Psoas muscle (tissue), 8 donors: ENCODE data around the gene CARMIL1. TPM values are rescaled to one million over a fixed set of nuclear protein-coding genes. Genes with fewer than 3 reads are reported as not detected.

ENCODE experiments used
- ATAC-seq, 4 donors: fragments of 200-7000 bp; cut with Tn5 transposase; one replicate each; pipeline ENCODE4 v1.9.1; 2020; ENCODE audit warnings: moderate library complexity in 3 of 4, mild to moderate bottlenecking in 2 of 4
- DNase-seq, 2 donors: peaks; one replicate each; pipeline ENCODE4 v3.0.0-alpha.2; 2020
- H3K27ac ChIP-seq: fragments of 200-600 bp; one replicate; pipeline ENCODE4 v1.8.0; 2022
- H3K27me3 ChIP-seq, 3 donors: fragments of 200-600 bp in 1 of 3; one replicate each; pipeline versions ENCODE4 v1.6.1 to v1.8.0; 2013 to 2022; ENCODE audit warnings: low read length in 2 of 3, mild to moderate bottlenecking in 2 of 3, moderate library complexity in 1 of 3; ENCODE audit not compliant: insufficient read depth in 3 of 3
- H3K36me3 ChIP-seq, 2 donors: fragments of 200-600 bp in 1 of 2; one replicate each; pipeline versions ENCODE4 v1.6.1 to v1.8.0; 2013 to 2022; ENCODE audit warnings: low read depth in 1 of 2, mild to moderate bottlenecking in 1 of 2, moderate library complexity in 1 of 2; ENCODE audit not compliant: insufficient read depth in 1 of 2
- H3K4me1 ChIP-seq: fragments of 200-600 bp; one replicate; pipeline ENCODE4 v1.8.0; 2022
- H3K4me3 ChIP-seq: fragments of 200-600 bp; one replicate; pipeline ENCODE4 v1.8.0; 2022; ENCODE audit warnings: mild to moderate bottlenecking
- H3K9me3 ChIP-seq: fragments of 200-600 bp; one replicate; pipeline ENCODE4 v1.8.0; 2022
- WGBS, 3 donors: extraction: QIAGEN DNeasy Blood & Tissue Kit; methylation state at CpG; one replicate each; pipeline versions ENCODE4 v1.1.6 to v1.1.7; 2013; 5-methylcytosine and 5-hydroxymethylcytosine counted together
- intact Hi-C, 2 donors: fragments of 100-400 bp; cut with DNase I; formaldehyde crosslinking; loops; one replicate each; pipeline versions ENCODE4 v1.11.0 to v1.14.2; 2022
- polyA plus RNA-seq, 3 donors: library from polyadenylated mRNA; stranded (reverse); fragments of 200-250 nt; gene quantifications; one replicate each; pipeline ENCODE4 v1.2.3, GENCODE V29; 2013
- total RNA-seq, 4 donors: library from RNA; stranded (reverse); fragmentation: NEBNext Ultra II Directional in 2 of 4; extraction: Animal tissue kit (Norgen Biotek cat#: 25700) in 2 of 4; gene quantifications; one replicate each; pipeline versions ENCODE4 v1.2.1 to v1.2.4, GENCODE V29; 2021 to 2023
- TF ChIP-seq, protein P1 (sequence below): fragments of 200-600 bp; IDR thresholded peaks from one replicate; pipeline ENCODE4 v1.8.0; 2022; ENCODE audit warnings: antibody characterized with exemption
- donor health status: healthy with polysubstance abuse.
- donor health status: DM: no; HTN: no; CAD: no; lungs with moderate emphysema.
- donor health status: Bipolar disorder and iron deficiency.
- donor health status: healthy.
- donor health status: DM: yes; HTN: yes; CAD: no.
- donor health status: DM: no; HTN: no; CAD: no.
- donor health status: DM: no; HTN: no; CAD: no.
- donor health status: DM: yes; HTN: yes; CAD: no.

Gene CARMIL1
- total and polyA plus RNA-seq, 7 donors: 0.11 to 1.0 (median 0.76) TPM

GRCh38 chr6:25359891-25360290 lies 80.7 kb downstream of the CARMIL1 start:
- WGBS, 3 donors: 15 to 33% (median 18%) methylated on average over 2 of the region's 2 CpGs
- ATAC-seq (no peak), DNase-seq (no peak)

DNA sequence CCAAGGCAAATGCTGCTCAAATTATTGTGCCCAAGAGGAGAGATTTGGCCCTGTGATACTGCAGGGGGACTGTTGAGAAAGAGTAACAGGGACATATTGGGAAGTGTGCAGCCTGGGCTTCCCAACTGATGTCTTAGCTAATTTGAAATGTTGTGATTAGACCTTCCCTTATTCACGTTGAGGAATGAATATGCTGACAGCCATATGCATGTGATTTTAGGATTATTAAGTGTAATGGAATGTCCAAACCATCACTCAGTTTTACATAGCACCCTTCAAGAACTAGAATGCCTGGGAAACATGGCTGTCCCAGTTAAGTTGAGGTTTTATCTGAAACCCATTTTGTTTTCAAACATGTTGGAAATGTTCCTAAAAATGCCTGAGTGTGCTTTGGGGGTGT lies 81.4 kb downstream of the CARMIL1 start:
- no peak overlapping the region for H3K4me3 ChIP-seq
- H3K27me3 ChIP-seq: no peaks in the 10 kb centered on the region
- intact Hi-C loops: no loop called here
- no peak for DNase-seq
- TF ChIP-seq, protein P1, sequence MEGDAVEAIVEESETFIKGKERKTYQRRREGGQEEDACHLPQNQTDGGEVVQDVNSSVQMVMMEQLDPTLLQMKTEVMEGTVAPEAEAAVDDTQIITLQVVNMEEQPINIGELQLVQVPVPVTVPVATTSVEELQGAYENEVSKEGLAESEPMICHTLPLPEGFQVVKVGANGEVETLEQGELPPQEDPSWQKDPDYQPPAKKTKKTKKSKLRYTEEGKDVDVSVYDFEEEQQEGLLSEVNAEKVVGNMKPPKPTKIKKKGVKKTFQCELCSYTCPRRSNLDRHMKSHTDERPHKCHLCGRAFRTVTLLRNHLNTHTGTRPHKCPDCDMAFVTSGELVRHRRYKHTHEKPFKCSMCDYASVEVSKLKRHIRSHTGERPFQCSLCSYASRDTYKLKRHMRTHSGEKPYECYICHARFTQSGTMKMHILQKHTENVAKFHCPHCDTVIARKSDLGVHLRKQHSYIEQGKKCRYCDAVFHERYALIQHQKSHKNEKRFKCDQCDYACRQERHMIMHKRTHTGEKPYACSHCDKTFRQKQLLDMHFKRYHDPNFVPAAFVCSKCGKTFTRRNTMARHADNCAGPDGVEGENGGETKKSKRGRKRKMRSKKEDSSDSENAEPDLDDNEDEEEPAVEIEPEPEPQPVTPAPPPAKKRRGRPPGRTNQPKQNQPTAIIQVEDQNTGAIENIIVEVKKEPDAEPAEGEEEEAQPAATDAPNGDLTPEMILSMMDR: no peak
- WGBS, 3 donors: 17 to 41% (median 29%) methylated on average over 1 of the region's 1 CpG
- H3K4me1 ChIP-seq: no peaks in the 10 kb centered on the region
- ATAC-seq: no peak
- no peak overlapping the region for H3K27ac ChIP-seq
- H3K9me3 ChIP-seq: no peaks in the 10 kb centered on the region
- no peaks in the 10 kb centered on the region for H3K36me3 ChIP-seq

More at GRCh38 chr6:25359891-25360290, 80.7 kb downstream of the CARMIL1 start:
- H3K27ac ChIP-seq: no peak overlapping the region
- no peak overlapping the region for H3K4me3 ChIP-seq
- no peaks in the 10 kb centered on the region for H3K27me3 ChIP-seq
- H3K36me3 ChIP-seq: no peaks in the 10 kb centered on the region
- no peaks in the 10 kb centered on the region for H3K4me1 ChIP-seq
- TF ChIP-seq, protein P1: no peak
- no peaks in the 10 kb centered on the region for H3K9me3 ChIP-seq
- intact Hi-C loops: no loop called here

GRCh38 chr6:25363427-25363826 lies 84.3 kb downstream of the CARMIL1 start:
- Histone ChIP-seq H3K4me1 (no peaks in the 10 kb centered on the region), H3K27me3 (peaks cover 0 to 1% (median 0%) of the 10 kb centered on the region in 3 donors), H3K36me3 (no peaks in the 10 kb centered on the region), H3K4me3 (no peak overlapping the region), H3K27ac (no peak overlapping the region), H3K9me3 (no peaks in the 10 kb centered on the region)
- TF ChIP-seq, protein P1: no peak
- intact Hi-C loops: no loop called here
- ATAC-seq (no peak), DNase-seq (no peak)
- WGBS, 3 donors: 16 to 29% (median 20%) methylated on average over 2 of the region's 2 CpGs

GRCh38 chr6:25365154-25365553 lies 86.0 kb downstream of the CARMIL1 start:
- H3K27me3 ChIP-seq: peaks cover 0 to 1% (median 0%) of the 10 kb centered on the region in 3 donors
- H3K4me1 ChIP-seq: no peaks in the 10 kb centered on the region

More at GRCh38 chr6:25365154-25365553, 86.0 kb downstream of the CARMIL1 start:
- DNase-seq (no peak), ATAC-seq (no peak)
- TF ChIP-seq, protein P1: no peak
- intact Hi-C loops: no loop called here
- 87 to 91% (median 88%) methylated on average over 5 of the region's 5 CpGs for WGBS, 3 donors
- Histone ChIP-seq H3K4me3 (no peak overlapping the region), H3K27ac (no peak overlapping the region), H3K36me3 (no peaks in the 10 kb centered on the region), H3K9me3 (no peaks in the 10 kb centered on the region)
